Smooth muscle cell (in vitro differentiated cells): ENCODE measurements around the gene FLOT2. TPM values are rescaled to one million over a fixed set of nuclear protein-coding genes. Genes with fewer than 3 reads are reported as not detected.
A peak's percentile ranks its signal among the peaks of the same experiment; 100 is the strongest.

Experiments used
- DNase-seq: peaks from one replicate; lab custom pipeline; 2025; ENCODE audit not compliant: unreplicated experiment; lab: John Stamatoyannopoulos, UW
- H2AFZ ChIP-seq: fragments of 200-600 bp; sonication (generic); 2 replicates; pipeline ENCODE4 v1.6.0; 2016; ENCODE audit warnings: antibody characterized with exemption, low read depth, mild to moderate bottlenecking
- H3F3A ChIP-seq: fragments of 200-600 bp; sonication (generic); 2 replicates; pipeline ENCODE4 v1.6.0; 2017; ENCODE audit warnings: antibody characterized with exemption, low read depth
- H3K27ac ChIP-seq: fragments of 200-600 bp; sonication (generic); 2 replicates; pipeline ENCODE4 v1.5.1; 2016; ENCODE audit warnings: low read depth, mild to moderate bottlenecking
- H3K27me3 ChIP-seq: fragments of 200-600 bp; sonication (generic); 2 replicates; pipeline ENCODE4 v1.6.1; 2016; ENCODE audit warnings: low read depth, mild to moderate bottlenecking
- H3K36me3 ChIP-seq: fragments of 200-600 bp; sonication (generic); 2 replicates; pipeline ENCODE4 v1.5.1; 2016; ENCODE audit warnings: low read depth
- H3K4me1 ChIP-seq: fragments of 200-600 bp; sonication (generic); 2 replicates; pipeline ENCODE4 v1.5.1; 2016; ENCODE audit warnings: low read depth
- H3K4me2 ChIP-seq: fragments of 200-600 bp; sonication (generic); 2 replicates; pipeline ENCODE4 v1.6.0; 2016; ENCODE audit warnings: mild to moderate bottlenecking
- H3K4me3 ChIP-seq: fragments of 200-600 bp; sonication (generic); 2 replicates; pipeline ENCODE4 v1.5.1; 2016; ENCODE audit warnings: mild to moderate bottlenecking
- H3K79me2 ChIP-seq: fragments of 200-600 bp; sonication (generic); 2 replicates; pipeline ENCODE4 v1.6.0; 2016; ENCODE audit warnings: low read depth, mild to moderate bottlenecking
- H3K9ac ChIP-seq: fragments of 200-600 bp; sonication (generic); 2 replicates; pipeline ENCODE4 v1.6.0; 2016; ENCODE audit warnings: low read depth
- H3K9me3 ChIP-seq: fragments of 200-600 bp; sonication (generic); replicated peaks from 2 replicates; pipeline ENCODE4 v1.5.1; 2016; ENCODE audit warnings: low read depth
- H4K20me1 ChIP-seq: fragments of 200-600 bp; sonication (generic); 2 replicates; pipeline ENCODE4 v1.6.0; 2016; ENCODE audit warnings: low read depth
- CTCF ChIP-seq: fragments of 200-600 bp; sonication (generic); IDR thresholded peaks from 2 replicates; pipeline ENCODE4 v1.5.1; 2017; ENCODE audit warnings: borderline replicate concordance, mild to moderate bottlenecking, antibody characterized with exemption; ENCODE audit not compliant: insufficient read depth, poor library complexity, severe bottlenecking
- WGBS: methylation state at CpG from one replicate; pipeline ENCODE4 v1.1.7; 2016; ENCODE audit warnings: low lambda C conversion rate; 5-methylcytosine and 5-hydroxymethylcytosine counted together
- polyA plus RNA-seq: library from polyadenylated mRNA; unstranded; fragments of >200 nt; fragmentation: Nextera tagmentation; extraction: Ambion mirVana; gene quantifications from 2 replicates; pipeline ENCODE4 v1.2.1, GENCODE V29; 2016
- total RNA-seq: library from RNA; depleted of rRNA; stranded (reverse); fragments of >200 nt; gene quantifications from 2 replicates; pipeline ENCODE4 v1.2.3, GENCODE V29; 2014

Gene FLOT2
- total and polyA plus RNA-seq, 2 experiments from 2014 or later, result 18.1 to 40.1 TPM

- Histone ChIP-seq H3K4me3 (no peak overlapping the region), H2AFZ (no peak overlapping the region), H3K4me1 (no peaks in the 10 kb centered on the region), H3K9ac (no peak overlapping the region), H3K36me3 (peaks cover 21% of the 10 kb centered on the region), H3K27ac (no peak overlapping the region), H3K4me2 (no peak overlapping the region), H3K79me2 (peaks cover 11% of the 10 kb centered on the region), H4K20me1 (peaks cover 76% of the 10 kb centered on the region), H3K9me3 (no peaks in the 10 kb centered on the region), H3F3A (peaks cover 6% of the 10 kb centered on the region), H3K27me3 (no peaks in the 10 kb centered on the region)
- TF ChIP-seq CTCF, result no peak
- no peak for DNase-seq
- WGBS, result 94% methylated on average over 2 of the region's 2 CpGs
These were observed 20.8 kb upstream of the FLOT2 start for GRCh38 chr17:28918295-28918694.

- H3F3A ChIP-seq, result peaks cover 6% of the 10 kb centered on the region
- H3K9me3 ChIP-seq, result no peaks in the 10 kb centered on the region
- no peak overlapping the region for H3K9ac ChIP-seq
- H3K4me3 ChIP-seq, result no peak overlapping the region
- no peak overlapping the region for H3K4me2 ChIP-seq
- no peak overlapping the region for H2AFZ ChIP-seq
- H3K27ac ChIP-seq, result no peak overlapping the region
- H3K79me2 ChIP-seq, result peaks cover 3% of the 10 kb centered on the region
- peaks cover 75% of the 10 kb centered on the region for H4K20me1 ChIP-seq
- peaks cover 21% of the 10 kb centered on the region for H3K36me3 ChIP-seq
- H3K27me3 ChIP-seq, result no peaks in the 10 kb centered on the region
- TF ChIP-seq CTCF, result no peak
- 89% methylated on average over 5 of the region's 5 CpGs for WGBS
- DNase-seq, result no peak
- H3K4me1 ChIP-seq, result no peaks in the 10 kb centered on the region
These were observed 19.9 kb upstream of the FLOT2 start for GRCh38 chr17:28917465-28917864.

GRCh38 chr17:28917029-28917428 lies 19.5 kb upstream of the FLOT2 start:
- Histone ChIP-seq H3K9ac (no peak overlapping the region), H3K79me2 (no peaks in the 10 kb centered on the region), H3K4me3 (no peak overlapping the region), H3K36me3 (peaks cover 21% of the 10 kb centered on the region), H3K4me2 (no peak overlapping the region), H3K9me3 (no peaks in the 10 kb centered on the region), H2AFZ (no peak overlapping the region), H3F3A (peaks cover 10% of the 10 kb centered on the region), H3K27ac (no peak overlapping the region), H3K4me1 (no peaks in the 10 kb centered on the region), H3K27me3 (no peaks in the 10 kb centered on the region), H4K20me1 (peaks cover 75% of the 10 kb centered on the region)
- DNase-seq, result no peak
- TF ChIP-seq CTCF, result no peak
- 97% methylated on average over 12 of the region's 12 CpGs for WGBS

- Histone ChIP-seq H3F3A (peaks cover 12% of the 10 kb centered on the region), H3K4me2 (no peak overlapping the region), H4K20me1 (peaks cover 75% of the 10 kb centered on the region), H2AFZ (no peak overlapping the region), H3K4me3 (no peak overlapping the region), H3K27me3 (no peaks in the 10 kb centered on the region), H3K27ac (no peak overlapping the region), H3K4me1 (no peaks in the 10 kb centered on the region), H3K9me3 (no peaks in the 10 kb centered on the region), H3K9ac (no peak overlapping the region), H3K79me2 (no peaks in the 10 kb centered on the region), H3K36me3 (peaks cover 21% of the 10 kb centered on the region)
- WGBS, result 74% methylated on average over 6 of the region's 6 CpGs
- peak; percentile 56 for TF ChIP-seq CTCF
- no peak for DNase-seq
These were observed 18.9 kb upstream of the FLOT2 start for GRCh38 chr17:28916302-28916934.
